Loucy (cell line): Measurements from ENCODE around the gene NFIX.

Experiments used
- H2AFZ ChIP-seq: fragments of 200-600 bp; sonication (generic); 2 replicates; pipeline ENCODE4 v1.6.0; 2016; ENCODE audit warnings: antibody characterized with exemption, mild to moderate bottlenecking, low read length, moderate library complexity
- H3F3A ChIP-seq: fragments of 200-600 bp; 2 replicates; pipeline ENCODE4 v1.6.0; 2016; ENCODE audit warnings: antibody characterized with exemption, low read depth, mild to moderate bottlenecking
- H3K27me3 ChIP-seq: fragments of 200-600 bp; sonication (generic); 2 replicates; pipeline ENCODE4 v1.6.1; 2014; ENCODE audit warnings: low read length, mild to moderate bottlenecking; ENCODE audit not compliant: insufficient read depth, poor library complexity, severe bottlenecking
- H3K36me3 ChIP-seq: fragments of 200-600 bp; sonication (generic); 2 replicates; pipeline ENCODE4 v1.6.1; 2016; ENCODE audit warnings: low read length; ENCODE audit not compliant: insufficient read depth
- H3K4me1 ChIP-seq: fragments of 200-600 bp; sonication (generic); 2 replicates; pipeline ENCODE4 v1.5.1; 2014; ENCODE audit warnings: low read length, mild to moderate bottlenecking; ENCODE audit not compliant: insufficient read depth, poor library complexity, severe bottlenecking
- H3K4me2 ChIP-seq: fragments of 200-600 bp; sonication (generic); 2 replicates; pipeline ENCODE4 v1.6.0; 2014; ENCODE audit warnings: antibody characterized with exemption, low read length, low read depth, mild to moderate bottlenecking; ENCODE audit not compliant: poor library complexity, severe bottlenecking
- H3K4me3 ChIP-seq: fragments of 200-600 bp; sonication (generic); 2 replicates; pipeline ENCODE4 v1.5.1; 2014; ENCODE audit warnings: low read length, mild to moderate bottlenecking, mixed read lengths; ENCODE audit not compliant: poor library complexity, severe bottlenecking
- H3K79me2 ChIP-seq: fragments of 200-600 bp; sonication (generic); 2 replicates; pipeline ENCODE4 v1.6.1; 2014; ENCODE audit warnings: low read length; ENCODE audit not compliant: insufficient read depth
- H3K9ac ChIP-seq: fragments of 200-600 bp; sonication (generic); 2 replicates; pipeline ENCODE4 v1.6.0; 2014; ENCODE audit warnings: mild to moderate bottlenecking, low read depth, low read length, moderate library complexity; ENCODE audit not compliant: poor library complexity, severe bottlenecking
- H3K9me2 ChIP-seq: fragments of 200-600 bp; sonication (generic); replicated peaks from 2 replicates; pipeline ENCODE4 v1.6.1; 2016; ENCODE audit warnings: low read depth, low read length, mixed read lengths
- H3K9me3 ChIP-seq: fragments of 200-600 bp; sonication (generic); 2 replicates; pipeline ENCODE4 v1.6.1; 2014; ENCODE audit warnings: mild to moderate bottlenecking, antibody characterized with exemption, low read length, low read depth; ENCODE audit not compliant: insufficient read depth
- H4K20me1 ChIP-seq: fragments of 200-600 bp; sonication (generic); 2 replicates; pipeline ENCODE4 v1.6.0; 2014; ENCODE audit warnings: antibody characterized with exemption, low read length, mild to moderate bottlenecking; ENCODE audit not compliant: insufficient read depth, poor library complexity, severe bottlenecking
- CTCF ChIP-seq: fragments of 200-600 bp; sonication (generic); conservative IDR thresholded peaks from 2 replicates; pipeline ENCODE4 v1.5.1; 2014; ENCODE audit warnings: mild to moderate bottlenecking, antibody characterized with exemption, low read length
- EZH2phosphoT487 ChIP-seq: fragments of 200-600 bp; IDR thresholded peaks from 2 replicates; pipeline ENCODE4 v1.6.1; 2018; ENCODE audit warnings: antibody characterized with exemption, mild to moderate bottlenecking, moderate library complexity, borderline replicate concordance

The NFIX gene

GRCh38 chr19:12985049-12985776 is 10.1 kb upstream of the NFIX start:
- Histone ChIP-seq H3K9me3 (no peaks in the 10 kb centered on the region), H3F3A (no peaks in the 10 kb centered on the region), H3K9me2 (no peaks in the 10 kb centered on the region), H3K4me2 (no peak overlapping the region), H2AFZ (no peak overlapping the region), H3K4me3 (no peak overlapping the region), H3K9ac (no peak overlapping the region), H3K36me3 (no peaks in the 10 kb centered on the region), H3K27me3 (no peaks in the 10 kb centered on the region), H3K4me1 (no peaks in the 10 kb centered on the region), H4K20me1 (no peaks in the 10 kb centered on the region), H3K79me2 (no peaks in the 10 kb centered on the region)
- TF ChIP-seq CTCF (no peak), EZH2phosphoT487 (no peak)

DNA sequence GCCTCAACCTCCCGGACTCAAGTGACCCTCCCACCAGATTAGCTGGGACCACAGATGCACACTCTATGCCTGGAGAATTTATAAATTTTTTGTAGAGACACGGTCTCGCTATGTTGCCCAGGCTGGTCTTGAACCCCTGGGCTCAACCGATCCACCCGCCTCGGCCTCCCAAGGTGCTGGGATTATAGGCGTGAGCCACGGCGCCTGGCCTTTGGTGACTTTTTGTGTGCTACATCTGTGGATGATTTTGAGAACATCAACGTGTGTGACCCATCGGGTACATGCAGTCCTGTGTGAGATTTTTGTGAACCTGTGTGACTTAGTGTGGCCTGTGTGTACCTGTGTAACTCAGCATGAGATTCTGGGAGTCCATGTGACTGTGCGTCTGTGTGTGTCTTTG is 8.5 kb upstream of the NFIX start:
- TF ChIP-seq CTCF, result no peak
- TF ChIP-seq EZH2phosphoT487, result no peak
- H3K4me2 ChIP-seq, result no peak overlapping the region
- H3K4me1 ChIP-seq, result no peaks in the 10 kb centered on the region
- no peaks in the 10 kb centered on the region for H3F3A ChIP-seq
- no peaks in the 10 kb centered on the region for H3K27me3 ChIP-seq
- H3K36me3 ChIP-seq, result no peaks in the 10 kb centered on the region
- no peak overlapping the region for H3K9ac ChIP-seq
- H4K20me1 ChIP-seq, result no peaks in the 10 kb centered on the region
- H3K4me3 ChIP-seq, result no peak overlapping the region
- H2AFZ ChIP-seq, result no peak overlapping the region
- no peaks in the 10 kb centered on the region for H3K9me2 ChIP-seq
- no peaks in the 10 kb centered on the region for H3K79me2 ChIP-seq
- no peaks in the 10 kb centered on the region for H3K9me3 ChIP-seq

DNA sequence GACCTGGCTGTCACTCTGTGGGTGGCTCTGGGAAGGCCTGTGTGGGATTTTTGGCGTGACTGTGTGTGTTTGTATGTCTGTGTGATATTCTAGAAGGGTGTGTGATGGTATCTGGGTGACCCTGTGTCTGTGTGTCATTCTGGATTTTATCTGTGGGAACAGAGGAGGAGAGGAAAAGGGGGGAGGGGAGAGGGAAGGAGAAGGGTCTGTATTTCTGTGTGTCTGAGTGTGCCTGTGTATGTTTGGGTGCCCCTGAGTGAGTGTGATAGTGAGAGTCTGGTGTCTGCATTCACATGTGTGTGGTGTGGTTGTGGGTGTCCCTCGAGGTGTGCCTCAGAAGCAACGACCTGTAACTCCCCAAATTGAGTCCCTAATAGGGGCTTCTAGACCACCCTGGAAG is 8.1 kb upstream of the NFIX start:
- Histone ChIP-seq H3F3A (no peaks in the 10 kb centered on the region), H3K27me3 (no peaks in the 10 kb centered on the region), H3K9me3 (no peaks in the 10 kb centered on the region), H2AFZ (no peak overlapping the region), H3K9me2 (no peaks in the 10 kb centered on the region), H3K4me2 (no peak overlapping the region), H4K20me1 (no peaks in the 10 kb centered on the region), H3K79me2 (no peaks in the 10 kb centered on the region), H3K4me1 (no peaks in the 10 kb centered on the region), H3K9ac (no peak overlapping the region), H3K36me3 (no peaks in the 10 kb centered on the region), H3K4me3 (no peak overlapping the region)
- TF ChIP-seq EZH2phosphoT487 (no peak), CTCF (no peak)
